ENCODE data around the gene DNAJB14. TPM values are rescaled to one million over a fixed set of nuclear protein-coding genes. Genes with fewer than 3 reads are reported as not detected.
"Not testable (repeated sequence)": the region's sequence is repeated elsewhere in the genome, so short reads cannot be mapped to it uniquely, and the experiment has no call there.

The DNAJB14 gene
- total and polyA plus RNA-seq, 2 donors (not counting 3 experiments of a cell fraction or from before 2014, with no cell fraction given) = 9.2 to 56.7 TPM

DNA sequence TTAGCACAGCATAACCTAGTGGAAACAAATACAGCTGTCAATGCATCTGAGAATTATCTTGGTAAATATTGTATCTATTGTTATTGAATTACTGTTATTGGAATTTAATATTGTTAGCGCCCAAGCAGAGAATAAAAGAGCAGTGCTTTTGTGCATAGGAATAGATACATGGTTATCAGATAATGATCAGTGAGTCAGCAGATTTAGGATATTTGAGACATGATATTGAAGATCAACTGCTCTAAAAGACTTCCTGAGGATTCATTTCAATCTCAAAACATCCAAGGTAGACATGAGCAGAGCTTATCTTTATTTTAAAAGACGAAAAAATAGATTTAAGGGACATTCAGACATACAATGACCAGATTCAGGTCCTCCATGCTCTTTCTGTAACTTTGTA lies 14.2 kb upstream of the DNAJB14 start:
- intact Hi-C loops (cut with micrococcal nuclease) = no loop called here
- Histone ChIP-seq H4K20me1 (replicated peaks; ENCODE audit: control insufficient read depth, extremely low read depth, insufficient read depth, low read length) (no peaks in the 10 kb centered on the region), H3K79me2 (ENCODE audit: control insufficient read depth, insufficient read depth, low read length) (no peaks in the 10 kb centered on the region), H3K4me1 (ENCODE audit: control insufficient read depth, extremely low read depth, insufficient read depth, low read length) (no peaks in the 10 kb centered on the region), H3K36me3 (ENCODE audit: control insufficient read depth in 2 of 2, extremely low read depth in 1 of 2, insufficient read depth in 2 of 2, low read length in 2 of 2) (no peaks in the 10 kb centered on the region), H3K4me3 (replicated peaks in 1 of 3; ENCODE audit: insufficient read depth in 1 of 3, low read depth in 1 of 3, low read length in 3 of 3) (no peak overlapping the region), H3K27me3 (ENCODE audit: control insufficient read depth in 2 of 2, insufficient read depth in 2 of 2, low read length in 2 of 2) (no peaks in the 10 kb centered on the region), H3K9ac (replicated peaks; ENCODE audit: extremely low read depth, insufficient read depth, low read length) (no peak overlapping the region), H3K27ac (ENCODE audit: insufficient read depth, low read depth, low read length) (no peak overlapping the region), H3K9me1 (replicated peaks; ENCODE audit: control insufficient read depth, extremely low read depth, insufficient read depth, low read length) (no peaks in the 10 kb centered on the region), H3K9me3 (replicated peaks; ENCODE audit: control insufficient read depth, insufficient read depth, low read length) (no peaks in the 10 kb centered on the region), H3K4me2 (ENCODE audit: insufficient read depth, low read length) (no peak overlapping the region), H2AFZ (ENCODE audit: low read depth, low read length) (no peak overlapping the region)
- CTCF ChIA-PET = interaction anchor here (1.3 kb wide), 1 partner anchor 12 kb away, joined by 3 read pairs; no protein-coding TSS in a partner anchor
- BruUV-seq (replicated peaks) = no TSS peak
- TF ChIP-seq FOS (IDR thresholded peaks at IDR 0.05; ENCODE audit: borderline replicate concordance, insufficient read depth, low read length) (no peak), POLR2AphosphoS5 (IDR thresholded peaks at IDR 0.05; ENCODE audit: insufficient read depth, low read depth, low read length) (no peak), JUN (IDR thresholded peaks at IDR 0.05; ENCODE audit: borderline replicate concordance, insufficient read depth, insufficient read length, low read depth) (no peak), GATA2 (IDR thresholded peaks at IDR 0.05; ENCODE audit: insufficient read depth, insufficient read length, low read depth, low read length) (no peak), EZH2 (IDR thresholded peaks at IDR 0.05; ENCODE audit: borderline replicate concordance, low read depth, low read length, severe bottlenecking) (no peak), MYC (IDR thresholded peaks at IDR 0.05; ENCODE audit: low read depth, low read length) (no peak), POLR2A (IDR thresholded peaks at IDR 0.05; ENCODE audit: low read depth, low read length) (no peak), CTCF (IDR thresholded peaks at IDR 0.05; ENCODE audit: extremely low read depth in 1 of 2, insufficient read depth in 1 of 2, low read depth in 1 of 2, low read length in 2 of 2) (no peak)
- TF ChIP-seq, protein P1, sequence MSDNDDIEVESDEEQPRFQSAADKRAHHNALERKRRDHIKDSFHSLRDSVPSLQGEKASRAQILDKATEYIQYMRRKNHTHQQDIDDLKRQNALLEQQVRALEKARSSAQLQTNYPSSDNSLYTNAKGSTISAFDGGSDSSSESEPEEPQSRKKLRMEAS (IDR thresholded peaks at IDR 0.05; ENCODE audit: insufficient read depth, insufficient read length) = no peak
- DNase-seq (ENCODE audit: low read depth, low spot score) = no peak
- dilution Hi-C loops (cut with MboI; ENCODE audit: extremely low pct_ligation_motif_present, low sequenced_read_pairs) = no loop called here
- no peak for FAIRE-seq
- POLR2A ChIA-PET = no interaction called here

DNA sequence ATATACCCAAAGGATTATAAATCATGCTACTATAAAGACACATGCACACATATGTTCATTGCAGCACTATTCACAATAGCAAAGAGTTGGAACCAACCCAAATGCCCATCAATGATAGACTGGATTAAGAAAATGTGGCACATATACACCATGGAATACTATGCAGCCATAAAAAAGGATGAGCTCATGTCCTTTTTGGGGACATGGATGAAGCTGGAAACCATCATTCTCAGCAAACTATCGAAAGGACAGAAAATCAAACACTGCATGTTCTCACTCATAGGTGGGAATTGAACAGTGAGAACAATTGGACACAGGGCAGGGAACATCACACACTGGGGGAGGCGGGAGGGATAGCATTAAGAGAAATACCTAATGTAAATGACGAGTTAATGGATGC lies 11.8 kb upstream of the DNAJB14 start:
- H2AFZ ChIP-seq (ENCODE audit: low read depth, low read length); H3K4me3 ChIP-seq (replicated peaks in 1 of 3; ENCODE audit: insufficient read depth in 1 of 3, low read depth in 1 of 3, low read length in 3 of 3); H3K4me1 ChIP-seq (ENCODE audit: control insufficient read depth, extremely low read depth, insufficient read depth, low read length); intact Hi-C loops (cut with micrococcal nuclease); H3K27ac ChIP-seq (ENCODE audit: insufficient read depth, low read depth, low read length); POLR2A ChIA-PET; dilution Hi-C loops (cut with MboI; ENCODE audit: extremely low pct_ligation_motif_present, low sequenced_read_pairs); H4K20me1 ChIP-seq (replicated peaks; ENCODE audit: control insufficient read depth, extremely low read depth, insufficient read depth, low read length); H3K9me1 ChIP-seq (replicated peaks; ENCODE audit: control insufficient read depth, extremely low read depth, insufficient read depth, low read length); CTCF ChIA-PET; FAIRE-seq; H3K4me2 ChIP-seq (ENCODE audit: insufficient read depth, low read length); H3K36me3 ChIP-seq (ENCODE audit: control insufficient read depth in 2 of 2, extremely low read depth in 1 of 2, insufficient read depth in 2 of 2, low read length in 2 of 2); BruUV-seq (replicated peaks); DNase-seq (ENCODE audit: low read depth, low spot score); H3K27me3 ChIP-seq (ENCODE audit: control insufficient read depth in 2 of 2, insufficient read depth in 2 of 2, low read length in 2 of 2); H3K79me2 ChIP-seq (ENCODE audit: control insufficient read depth, insufficient read depth, low read length); H3K9me3 ChIP-seq (replicated peaks; ENCODE audit: control insufficient read depth, insufficient read depth, low read length); H3K9ac ChIP-seq (replicated peaks; ENCODE audit: extremely low read depth, insufficient read depth, low read length): not testable (repeated sequence)

All from endothelial cell of umbilical vein (primary cell).